ENCODE data around the gene LRRD1. TPM values are rescaled to one million over a fixed set of nuclear protein-coding genes. Genes with fewer than 3 reads are reported as not detected.
A peak's percentile ranks its signal among the peaks of the same experiment; 100 is the strongest.

Gene LRRD1
- total RNA-seq, 1 experiment from 2014 or later = not detected

DNA sequence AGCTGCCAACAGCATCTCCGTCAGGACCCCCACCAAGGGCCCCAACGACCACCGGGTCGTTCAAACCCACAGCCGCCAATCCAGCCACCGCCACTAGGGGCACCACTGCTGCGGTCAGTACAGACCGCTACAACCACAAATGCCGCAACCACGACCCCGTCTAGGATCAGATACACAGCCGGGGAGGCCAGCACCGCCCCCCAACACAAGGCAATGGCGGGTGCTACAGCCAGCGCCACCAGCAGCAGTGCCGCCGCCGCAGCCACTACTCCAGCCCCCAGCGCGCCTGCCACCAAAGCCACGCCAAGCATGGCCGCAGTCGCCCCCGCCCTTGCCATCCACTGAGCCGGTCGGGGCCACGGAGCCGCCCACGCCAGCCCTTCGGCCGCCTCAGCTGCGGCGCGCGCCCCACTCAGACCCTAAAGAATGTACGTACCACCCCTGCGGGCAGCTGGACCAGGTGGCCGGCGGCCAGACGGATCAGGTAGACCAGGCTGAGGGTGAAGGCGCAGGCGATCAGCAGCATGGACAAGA is 45.1 kb downstream of the LRRD1 start (continued):
- TF ChIP-seq FOXP1 (CRISPR knock-in tag; IDR thresholded peaks at IDR 0.05; ENCODE audit: borderline replicate concordance) (no peak), IRF2 (CRISPR knock-in tag; IDR thresholded peaks at IDR 0.05; ENCODE audit: borderline replicate concordance, low read depth) (no peak), ZNF263 (CRISPR knock-in tag; IDR thresholded peaks at IDR 0.05; ENCODE audit: low read depth) (no peak), ZNF423 (CRISPR knock-in tag; IDR thresholded peaks at IDR 0.05) (no peak), CREB1 (CRISPR knock-in tag; IDR thresholded peaks at IDR 0.05) (no peak; the same call in 1 of the 2 replicates), CREM (CRISPR knock-in tag; IDR thresholded peaks at IDR 0.05) (no peak), OVOL2 (CRISPR knock-in tag; IDR thresholded peaks at IDR 0.05; ENCODE audit: borderline replicate concordance) (no peak), NR1H2 (CRISPR knock-in tag; IDR thresholded peaks at IDR 0.05) (no peak), TEAD1 (CRISPR knock-in tag; IDR thresholded peaks at IDR 0.05) (no peak), ZNF138 (CRISPR knock-in tag; conservative IDR thresholded peaks at IDR 0.05) (no peak), SMAD4 (CRISPR knock-in tag; IDR thresholded peaks at IDR 0.05) (no peak), JAZF1 (CRISPR knock-in tag; IDR thresholded peaks at IDR 0.05) (no peak)
- TF ChIP-seq, protein P1, sequence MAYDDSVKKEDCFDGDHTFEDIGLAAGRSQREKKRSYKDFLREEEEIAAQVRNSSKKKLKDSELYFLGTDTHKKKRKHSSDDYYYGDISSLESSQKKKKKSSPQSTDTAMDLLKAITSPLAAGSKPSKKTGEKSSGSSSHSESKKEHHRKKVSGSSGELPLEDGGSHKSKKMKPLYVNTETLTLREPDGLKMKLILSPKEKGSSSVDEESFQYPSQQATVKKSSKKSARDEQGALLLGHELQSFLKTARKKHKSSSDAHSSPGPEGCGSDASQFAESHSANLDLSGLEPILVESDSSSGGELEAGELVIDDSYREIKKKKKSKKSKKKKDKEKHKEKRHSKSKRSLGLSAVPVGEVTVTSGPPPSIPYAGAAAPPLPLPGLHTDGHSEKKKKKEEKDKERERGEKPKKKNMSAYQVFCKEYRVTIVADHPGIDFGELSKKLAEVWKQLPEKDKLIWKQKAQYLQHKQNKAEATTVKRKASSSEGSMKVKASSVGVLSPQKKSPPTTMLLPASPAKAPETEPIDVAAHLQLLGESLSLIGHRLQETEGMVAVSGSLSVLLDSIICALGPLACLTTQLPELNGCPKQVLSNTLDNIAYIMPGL (CRISPR knock-in tag; IDR thresholded peaks at IDR 0.05) = peak; percentile 56
- TF ChIP-seq, protein P2, sequence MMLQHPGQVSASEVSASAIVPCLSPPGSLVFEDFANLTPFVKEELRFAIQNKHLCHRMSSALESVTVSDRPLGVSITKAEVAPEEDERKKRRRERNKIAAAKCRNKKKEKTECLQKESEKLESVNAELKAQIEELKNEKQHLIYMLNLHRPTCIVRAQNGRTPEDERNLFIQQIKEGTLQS (CRISPR knock-in tag; conservative IDR thresholded peaks at IDR 0.05) = no peak
- TF ChIP-seq, protein P3, sequence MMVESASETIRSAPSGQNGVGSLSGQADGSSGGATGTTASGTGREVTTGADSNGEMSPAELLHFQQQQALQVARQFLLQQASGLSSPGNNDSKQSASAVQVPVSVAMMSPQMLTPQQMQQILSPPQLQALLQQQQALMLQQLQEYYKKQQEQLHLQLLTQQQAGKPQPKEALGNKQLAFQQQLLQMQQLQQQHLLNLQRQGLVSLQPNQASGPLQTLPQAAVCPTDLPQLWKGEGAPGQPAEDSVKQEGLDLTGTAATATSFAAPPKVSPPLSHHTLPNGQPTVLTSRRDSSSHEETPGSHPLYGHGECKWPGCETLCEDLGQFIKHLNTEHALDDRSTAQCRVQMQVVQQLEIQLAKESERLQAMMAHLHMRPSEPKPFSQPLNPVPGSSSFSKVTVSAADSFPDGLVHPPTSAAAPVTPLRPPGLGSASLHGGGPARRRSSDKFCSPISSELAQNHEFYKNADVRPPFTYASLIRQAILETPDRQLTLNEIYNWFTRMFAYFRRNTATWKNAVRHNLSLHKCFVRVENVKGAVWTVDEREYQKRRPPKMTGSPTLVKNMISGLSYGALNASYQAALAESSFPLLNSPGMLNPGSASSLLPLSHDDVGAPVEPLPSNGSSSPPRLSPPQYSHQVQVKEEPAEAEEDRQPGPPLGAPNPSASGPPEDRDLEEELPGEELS (CRISPR knock-in tag; IDR thresholded peaks at IDR 0.05) = 0 out of 2 replicates have a peak, but pooled peaks have one; percentile 34
- TF ChIP-seq, protein P4, sequence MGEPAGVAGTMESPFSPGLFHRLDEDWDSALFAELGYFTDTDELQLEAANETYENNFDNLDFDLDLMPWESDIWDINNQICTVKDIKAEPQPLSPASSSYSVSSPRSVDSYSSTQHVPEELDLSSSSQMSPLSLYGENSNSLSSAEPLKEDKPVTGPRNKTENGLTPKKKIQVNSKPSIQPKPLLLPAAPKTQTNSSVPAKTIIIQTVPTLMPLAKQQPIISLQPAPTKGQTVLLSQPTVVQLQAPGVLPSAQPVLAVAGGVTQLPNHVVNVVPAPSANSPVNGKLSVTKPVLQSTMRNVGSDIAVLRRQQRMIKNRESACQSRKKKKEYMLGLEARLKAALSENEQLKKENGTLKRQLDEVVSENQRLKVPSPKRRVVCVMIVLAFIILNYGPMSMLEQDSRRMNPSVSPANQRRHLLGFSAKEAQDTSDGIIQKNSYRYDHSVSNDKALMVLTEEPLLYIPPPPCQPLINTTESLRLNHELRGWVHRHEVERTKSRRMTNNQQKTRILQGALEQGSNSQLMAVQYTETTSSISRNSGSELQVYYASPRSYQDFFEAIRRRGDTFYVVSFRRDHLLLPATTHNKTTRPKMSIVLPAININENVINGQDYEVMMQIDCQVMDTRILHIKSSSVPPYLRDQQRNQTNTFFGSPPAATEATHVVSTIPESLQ (CRISPR knock-in tag; IDR thresholded peaks at IDR 0.05) = no peak
- TF ChIP-seq, protein P5, sequence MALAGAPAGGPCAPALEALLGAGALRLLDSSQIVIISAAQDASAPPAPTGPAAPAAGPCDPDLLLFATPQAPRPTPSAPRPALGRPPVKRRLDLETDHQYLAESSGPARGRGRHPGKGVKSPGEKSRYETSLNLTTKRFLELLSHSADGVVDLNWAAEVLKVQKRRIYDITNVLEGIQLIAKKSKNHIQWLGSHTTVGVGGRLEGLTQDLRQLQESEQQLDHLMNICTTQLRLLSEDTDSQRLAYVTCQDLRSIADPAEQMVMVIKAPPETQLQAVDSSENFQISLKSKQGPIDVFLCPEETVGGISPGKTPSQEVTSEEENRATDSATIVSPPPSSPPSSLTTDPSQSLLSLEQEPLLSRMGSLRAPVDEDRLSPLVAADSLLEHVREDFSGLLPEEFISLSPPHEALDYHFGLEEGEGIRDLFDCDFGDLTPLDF (CRISPR knock-in tag; IDR thresholded peaks at IDR 0.05) = no peak
- TF ChIP-seq, protein P6, sequence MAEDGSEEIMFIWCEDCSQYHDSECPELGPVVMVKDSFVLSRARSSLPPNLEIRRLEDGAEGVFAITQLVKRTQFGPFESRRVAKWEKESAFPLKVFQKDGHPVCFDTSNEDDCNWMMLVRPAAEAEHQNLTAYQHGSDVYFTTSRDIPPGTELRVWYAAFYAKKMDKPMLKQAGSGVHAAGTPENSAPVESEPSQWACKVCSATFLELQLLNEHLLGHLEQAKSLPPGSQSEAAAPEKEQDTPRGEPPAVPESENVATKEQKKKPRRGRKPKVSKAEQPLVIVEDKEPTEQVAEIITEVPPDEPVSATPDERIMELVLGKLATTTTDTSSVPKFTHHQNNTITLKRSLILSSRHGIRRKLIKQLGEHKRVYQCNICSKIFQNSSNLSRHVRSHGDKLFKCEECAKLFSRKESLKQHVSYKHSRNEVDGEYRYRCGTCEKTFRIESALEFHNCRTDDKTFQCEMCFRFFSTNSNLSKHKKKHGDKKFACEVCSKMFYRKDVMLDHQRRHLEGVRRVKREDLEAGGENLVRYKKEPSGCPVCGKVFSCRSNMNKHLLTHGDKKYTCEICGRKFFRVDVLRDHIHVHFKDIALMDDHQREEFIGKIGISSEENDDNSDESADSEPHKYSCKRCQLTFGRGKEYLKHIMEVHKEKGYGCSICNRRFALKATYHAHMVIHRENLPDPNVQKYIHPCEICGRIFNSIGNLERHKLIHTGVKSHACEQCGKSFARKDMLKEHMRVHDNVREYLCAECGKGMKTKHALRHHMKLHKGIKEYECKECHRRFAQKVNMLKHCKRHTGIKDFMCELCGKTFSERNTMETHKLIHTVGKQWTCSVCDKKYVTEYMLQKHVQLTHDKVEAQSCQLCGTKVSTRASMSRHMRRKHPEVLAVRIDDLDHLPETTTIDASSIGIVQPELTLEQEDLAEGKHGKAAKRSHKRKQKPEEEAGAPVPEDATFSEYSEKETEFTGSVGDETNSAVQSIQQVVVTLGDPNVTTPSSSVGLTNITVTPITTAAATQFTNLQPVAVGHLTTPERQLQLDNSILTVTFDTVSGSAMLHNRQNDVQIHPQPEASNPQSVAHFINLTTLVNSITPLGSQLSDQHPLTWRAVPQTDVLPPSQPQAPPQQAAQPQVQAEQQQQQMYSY (CRISPR knock-in tag; IDR thresholded peaks at IDR 0.05) = no peak
- TF ChIP-seq, protein P7, sequence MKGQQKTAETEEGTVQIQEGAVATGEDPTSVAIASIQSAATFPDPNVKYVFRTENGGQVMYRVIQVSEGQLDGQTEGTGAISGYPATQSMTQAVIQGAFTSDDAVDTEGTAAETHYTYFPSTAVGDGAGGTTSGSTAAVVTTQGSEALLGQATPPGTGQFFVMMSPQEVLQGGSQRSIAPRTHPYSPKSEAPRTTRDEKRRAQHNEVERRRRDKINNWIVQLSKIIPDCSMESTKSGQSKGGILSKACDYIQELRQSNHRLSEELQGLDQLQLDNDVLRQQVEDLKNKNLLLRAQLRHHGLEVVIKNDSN (CRISPR knock-in tag; IDR thresholded peaks at IDR 0.05) = no peak
- TF ChIP-seq, protein P8, sequence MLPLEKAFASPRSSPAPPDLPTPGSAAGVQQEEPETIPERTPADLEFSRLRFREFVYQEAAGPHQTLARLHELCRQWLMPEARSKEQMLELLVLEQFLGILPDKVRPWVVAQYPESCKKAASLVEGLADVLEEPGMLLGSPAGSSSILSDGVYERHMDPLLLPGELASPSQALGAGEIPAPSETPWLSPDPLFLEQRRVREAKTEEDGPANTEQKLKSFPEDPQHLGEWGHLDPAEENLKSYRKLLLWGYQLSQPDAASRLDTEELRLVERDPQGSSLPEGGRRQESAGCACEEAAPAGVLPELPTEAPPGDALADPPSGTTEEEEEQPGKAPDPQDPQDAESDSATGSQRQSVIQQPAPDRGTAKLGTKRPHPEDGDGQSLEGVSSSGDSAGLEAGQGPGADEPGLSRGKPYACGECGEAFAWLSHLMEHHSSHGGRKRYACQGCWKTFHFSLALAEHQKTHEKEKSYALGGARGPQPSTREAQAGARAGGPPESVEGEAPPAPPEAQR (CRISPR knock-in tag; IDR thresholded peaks at IDR 0.05) = no peak
- TF ChIP-seq, protein P9, sequence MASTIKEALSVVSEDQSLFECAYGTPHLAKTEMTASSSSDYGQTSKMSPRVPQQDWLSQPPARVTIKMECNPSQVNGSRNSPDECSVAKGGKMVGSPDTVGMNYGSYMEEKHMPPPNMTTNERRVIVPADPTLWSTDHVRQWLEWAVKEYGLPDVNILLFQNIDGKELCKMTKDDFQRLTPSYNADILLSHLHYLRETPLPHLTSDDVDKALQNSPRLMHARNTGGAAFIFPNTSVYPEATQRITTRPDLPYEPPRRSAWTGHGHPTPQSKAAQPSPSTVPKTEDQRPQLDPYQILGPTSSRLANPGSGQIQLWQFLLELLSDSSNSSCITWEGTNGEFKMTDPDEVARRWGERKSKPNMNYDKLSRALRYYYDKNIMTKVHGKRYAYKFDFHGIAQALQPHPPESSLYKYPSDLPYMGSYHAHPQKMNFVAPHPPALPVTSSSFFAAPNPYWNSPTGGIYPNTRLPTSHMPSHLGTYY (CRISPR knock-in tag; IDR thresholded peaks at IDR 0.05) = no peak
